GM12878 (cell line): Measurements from ENCODE around the gene IFT27. TPM values are rescaled to one million over a fixed set of nuclear protein-coding genes. Genes with fewer than 3 reads are reported as not detected.

Experiments used
- ATAC-seq: fragments of 200-7000 bp; cut with Tn5 transposase; 3 replicates; pipeline ENCODE4 v1.9.1; 2020; ENCODE audit warnings: mild to moderate bottlenecking, moderate library complexity
- BruUV-seq: library from RNA; stranded (reverse); fragments of 400-500 nt; replicated peaks from 2 replicates; lab custom pipeline; 2021; lab: Mats Ljungman, UMichigan
- CTCF ChIA-PET: fragments of 300-600 bp; sonication (Branson Sonifier 250); formaldehyde crosslinking; extraction: SDS; loops from one replicate; lab custom pipeline; 2021; ENCODE audit warnings: inconsistent platforms; lab: Yijun Ruan, JAX
- POLR2A ChIA-PET: fragments of 350-600 bp; formaldehyde crosslinking; extraction: SDS; loops from one replicate; lab custom pipeline; 2021; ENCODE audit warnings: inconsistent platforms; lab: Charles Lee
- RAD21 ChIA-PET: fragments of 300-600 bp; sonication (Branson Sonifier 250); formaldehyde crosslinking; loops from one replicate; lab custom pipeline; 2023; ENCODE audit warnings: antibody characterized with exemption; ENCODE audit not compliant: unreplicated experiment; lab: Charles Lee
- SMC1A ChIA-PET: fragments of 300-600 bp; sonication (Branson Sonifier 250); formaldehyde crosslinking; loops from one replicate; lab custom pipeline; 2023; ENCODE audit not compliant: unreplicated experiment, uncharacterized antibody; lab: Charles Lee
- DNase-seq: peaks from one replicate; pipeline ENCODE4 v3.0.0-alpha.2; 2011; ENCODE audit warnings: low read depth, low spot score
- FAIRE-seq: peaks from 3 replicates; lab custom pipeline; 2011; peaks lifted over from hg19 to GRCh38; lab: Jason Lieb, UNC
- H2AFZ ChIP-seq: 2 replicates; pipeline ENCODE4 v1.6.0; 2011; ENCODE audit warnings: low read depth, low read length, control low read depth; ENCODE audit not compliant: control insufficient read depth
- H3K27ac ChIP-seq: 2 replicates; pipeline ENCODE4 v1.5.1; 2011; ENCODE audit warnings: control low read depth; ENCODE audit not compliant: control insufficient read depth, insufficient read depth
- H3K27me3 ChIP-seq, 2 experiments: replicated peaks in 1 of 2; 2 replicates each; pipeline versions ENCODE4 v1.6.0 to v1.6.1; 2011; ENCODE audit warnings: low read length in 1 of 2; ENCODE audit not compliant: control insufficient read depth in 2 of 2, insufficient read depth in 2 of 2
- H3K36me3 ChIP-seq, 2 experiments: 2 replicates each; pipeline ENCODE4 v1.5.1; 2011; ENCODE audit warnings: low read length in 1 of 2; ENCODE audit not compliant: control insufficient read depth in 2 of 2, insufficient read depth in 2 of 2
- H3K4me1 ChIP-seq: 2 replicates; pipeline ENCODE4 v1.6.1; 2011; ENCODE audit warnings: mild to moderate bottlenecking, low read length, moderate library complexity, mixed read lengths; ENCODE audit not compliant: control insufficient read depth, insufficient read depth
- H3K4me2 ChIP-seq: 2 replicates; pipeline ENCODE4 v1.6.0; 2011; ENCODE audit warnings: control low read depth; ENCODE audit not compliant: control insufficient read depth, insufficient read depth
- H3K4me3 ChIP-seq: fragments of 200-600 bp; sonication (generic); 2 replicates; pipeline ENCODE4 v1.5.1; 2016
- H3K79me2 ChIP-seq: 2 replicates; pipeline ENCODE4 v1.6.0; 2011; ENCODE audit warnings: low read length; ENCODE audit not compliant: control insufficient read depth, insufficient read depth
- H3K9ac ChIP-seq: 2 replicates; pipeline ENCODE4 v1.8.0; 2011; ENCODE audit warnings: low read length, control low read depth, mixed read lengths; ENCODE audit not compliant: control insufficient read depth, insufficient read depth
- H3K9me3 ChIP-seq: replicated peaks from 3 replicates; pipeline ENCODE4 v1.5.1; 2011; ENCODE audit warnings: mild to moderate bottlenecking, low read length; ENCODE audit not compliant: control insufficient read depth, insufficient read depth
- H4K20me1 ChIP-seq: 2 replicates; pipeline ENCODE4 v1.6.0; 2011; ENCODE audit not compliant: control insufficient read depth, insufficient read depth
- CHD4 ChIP-seq: fragments of 200-600 bp; sonication (generic); IDR thresholded peaks from 2 replicates; pipeline ENCODE4 v1.6.1; 2016; ENCODE audit warnings: mild to moderate bottlenecking
- LARP7 ChIP-seq: fragments of 450-650 bp; IDR thresholded peaks from 2 replicates; pipeline ENCODE4 v1.6.1; 2017; ENCODE audit warnings: mild to moderate bottlenecking
- MTA3 ChIP-seq: IDR thresholded peaks from 2 replicates; pipeline ENCODE4 v1.6.1; 2012; ENCODE audit warnings: low read length, inconsistent platforms, borderline replicate concordance
- STAT1 ChIP-seq: fragments of 450-650 bp; conservative IDR thresholded peaks from 2 replicates; pipeline ENCODE4 v1.6.1; 2014; ENCODE audit warnings: antibody characterized with exemption, mild to moderate bottlenecking
- ZNF384 ChIP-seq: IDR thresholded peaks from 2 replicates; pipeline ENCODE4 v1.6.1; 2012; ENCODE audit warnings: low read depth, mild to moderate bottlenecking, low read length, improper control_type of control experiment, borderline replicate concordance
- WGBS: methylation state at CpG from one replicate; pipeline ENCODE4 v1.1.6; 2016; ENCODE audit warnings: low lambda C conversion rate; ENCODE audit not compliant: insufficient replicate concordance, insufficient coverage; ENCODE audit errors: missing lambda C conversion rate; 5-methylcytosine and 5-hydroxymethylcytosine counted together
- in situ Hi-C: fragments of 300-500 bp; cut with MboI; formaldehyde crosslinking; loops from 9 replicates; pipeline ENCODE4 v1.14.3; 2018; ENCODE audit warnings: mixed read lengths
- intact Hi-C: fragments of 100-400 bp; cut with micrococcal nuclease; formaldehyde crosslinking; loops from one replicate; pipeline ENCODE4 v1.14.2; 2022; ENCODE audit not compliant: unreplicated experiment
- polyA plus RNA-seq, 11 experiments: library from polyadenylated mRNA; depleted of rRNA in 4 of 11; unstranded in 6 of 11; stranded (reverse) in 5 of 11; fragments of >200 nt; fragmentation: Nextera tagmentation in 4 of 11; fragmentation: Illumina TruSeq in 1 of 11; extraction: Ambion mirVana in 4 of 11; extraction: Trizol in 1 of 11; gene quantifications; 1 replicate in 1 of 11; 2 replicates in 10 of 11; pipeline versions ENCODE4 v1.2.1 to v1.2.3, GENCODE V29; 2011 to 2016; ENCODE audit warnings: inconsistent platforms in 2 of 11, missing spikeins in 2 of 11, low read depth in 1 of 11
- total RNA-seq, 4 experiments: library from RNA; depleted of rRNA in 3 of 4; stranded (reverse); fragments of >200 nt in 3 of 4; fragmentation: Illumina TruSeq in 1 of 4; extraction: Trizol in 1 of 4; gene quantifications; 2 replicates each; pipeline versions ENCODE4 v1.2.1 to v1.2.3, GENCODE V29; 2013 to 2021
- TF ChIP-seq, protein P1 (sequence below): fragments of 150-350 bp; IDR thresholded peaks from 2 replicates; pipeline ENCODE4 v1.6.1; 2016; ENCODE audit warnings: low read depth, low read length
- TF ChIP-seq, protein P2 (sequence below): IDR thresholded peaks from 2 replicates; pipeline ENCODE4 v1.6.1; 2011; ENCODE audit warnings: borderline replicate concordance, low read depth, mild to moderate bottlenecking, moderate library complexity, mixed read lengths, low read length; ENCODE audit not compliant: insufficient read depth; ENCODE audit errors: extremely low read length

The IFT27 gene
- total and polyA plus RNA-seq, 10 of the 15 experiments (the other 5 are each of a cell fraction or from before 2014, with no cell fraction given) = 2.7 to 32.5 (median 10.2) TPM

DNA sequence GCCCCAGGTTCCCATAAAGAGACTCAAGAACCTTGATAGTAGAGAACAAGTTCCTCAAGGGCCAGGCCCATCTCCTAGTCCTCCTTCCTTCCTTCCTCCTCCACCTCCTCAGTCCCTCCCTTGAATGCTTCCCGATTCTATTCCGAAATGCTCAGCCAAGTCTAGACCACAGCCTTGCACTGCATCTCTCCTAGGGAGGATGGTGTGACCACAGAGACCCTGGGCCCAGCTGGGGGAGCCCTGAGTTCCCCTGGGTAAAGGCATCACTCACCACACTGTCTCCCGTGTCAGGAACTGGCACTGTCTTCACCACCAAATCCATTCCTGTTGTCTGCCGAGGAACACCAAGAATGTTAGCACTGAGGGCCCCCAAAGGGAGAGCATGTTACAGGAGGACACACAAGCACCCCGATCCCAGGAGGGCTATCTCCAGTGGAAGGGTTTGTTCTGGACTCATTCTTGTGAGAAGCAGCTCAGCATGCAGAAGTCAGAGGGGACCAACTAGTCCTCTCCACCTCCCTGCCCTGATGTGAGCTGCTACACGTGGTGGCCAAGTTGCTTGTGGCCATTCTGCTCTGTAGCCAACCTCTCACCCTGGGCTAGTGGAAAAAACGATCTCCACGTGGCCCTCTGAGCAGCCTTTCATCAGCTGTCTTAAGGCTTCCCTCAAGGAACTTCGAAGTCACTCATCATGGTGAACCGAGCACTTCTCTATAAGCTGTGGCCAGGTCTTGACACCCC lies 8.7 kb downstream of the IFT27 start (continued):
- TF ChIP-seq, protein P1, sequence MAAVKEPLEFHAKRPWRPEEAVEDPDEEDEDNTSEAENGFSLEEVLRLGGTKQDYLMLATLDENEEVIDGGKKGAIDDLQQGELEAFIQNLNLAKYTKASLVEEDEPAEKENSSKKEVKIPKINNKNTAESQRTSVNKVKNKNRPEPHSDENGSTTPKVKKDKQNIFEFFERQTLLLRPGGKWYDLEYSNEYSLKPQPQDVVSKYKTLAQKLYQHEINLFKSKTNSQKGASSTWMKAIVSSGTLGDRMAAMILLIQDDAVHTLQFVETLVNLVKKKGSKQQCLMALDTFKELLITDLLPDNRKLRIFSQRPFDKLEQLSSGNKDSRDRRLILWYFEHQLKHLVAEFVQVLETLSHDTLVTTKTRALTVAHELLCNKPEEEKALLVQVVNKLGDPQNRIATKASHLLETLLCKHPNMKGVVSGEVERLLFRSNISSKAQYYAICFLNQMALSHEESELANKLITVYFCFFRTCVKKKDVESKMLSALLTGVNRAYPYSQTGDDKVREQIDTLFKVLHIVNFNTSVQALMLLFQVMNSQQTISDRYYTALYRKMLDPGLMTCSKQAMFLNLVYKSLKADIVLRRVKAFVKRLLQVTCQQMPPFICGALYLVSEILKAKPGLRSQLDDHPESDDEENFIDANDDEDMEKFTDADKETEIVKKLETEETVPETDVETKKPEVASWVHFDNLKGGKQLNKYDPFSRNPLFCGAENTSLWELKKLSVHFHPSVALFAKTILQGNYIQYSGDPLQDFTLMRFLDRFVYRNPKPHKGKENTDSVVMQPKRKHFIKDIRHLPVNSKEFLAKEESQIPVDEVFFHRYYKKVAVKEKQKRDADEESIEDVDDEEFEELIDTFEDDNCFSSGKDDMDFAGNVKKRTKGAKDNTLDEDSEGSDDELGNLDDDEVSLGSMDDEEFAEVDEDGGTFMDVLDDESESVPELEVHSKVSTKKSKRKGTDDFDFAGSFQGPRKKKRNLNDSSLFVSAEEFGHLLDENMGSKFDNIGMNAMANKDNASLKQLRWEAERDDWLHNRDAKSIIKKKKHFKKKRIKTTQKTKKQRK = no peak
- no peak for TF ChIP-seq MTA3
- TF ChIP-seq LARP7 = no peak
- no peak for TF ChIP-seq CHD4
- TF ChIP-seq ZNF384 = no peak

DNA sequence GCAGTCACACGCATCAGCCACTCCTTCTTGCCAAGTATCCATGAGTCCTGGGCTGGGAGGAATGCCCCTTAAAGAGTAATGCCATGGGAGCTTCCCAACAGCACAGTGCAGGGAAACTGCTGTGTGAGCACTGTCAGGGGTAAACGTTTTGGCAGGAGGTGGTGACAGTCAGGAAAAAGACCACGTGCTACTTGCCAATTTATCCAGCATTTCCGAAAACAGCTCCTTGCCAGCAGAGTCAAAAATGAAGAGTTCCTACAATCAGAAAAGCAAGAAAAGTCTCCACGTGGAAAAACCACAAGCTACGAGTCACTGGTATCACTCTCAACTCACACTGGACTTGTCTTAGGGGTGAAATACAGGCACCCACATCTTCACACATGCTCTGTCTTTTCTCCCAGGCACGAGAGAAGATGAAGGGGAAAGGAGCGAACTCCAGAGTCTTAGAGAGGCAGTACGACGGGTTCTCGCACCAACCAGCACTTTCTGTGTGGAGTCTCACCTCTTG lies 9.9 kb downstream of the IFT27 start:
- BruUV-seq = no TSS peak
- WGBS = 75% methylated on average over 11 of the region's 11 CpGs
- DNase-seq (no peak), ATAC-seq (no peak), FAIRE-seq (no peak)
- Histone ChIP-seq H2AFZ (no peak overlapping the region), H3K27ac (no peak overlapping the region), H4K20me1 (0 out of 2 replicates have a peak, but pooled peaks cover 3% of the 10 kb centered on the region), H3K4me1 (no peaks in the 10 kb centered on the region), H3K79me2 (no peaks in the 10 kb centered on the region), H3K4me3 (no peak overlapping the region), H3K36me3 (no peaks in the 10 kb centered on the region; a peak in 1 of 4 replicates), H3K4me2 (no peak overlapping the region), H3K27me3 (no peaks in the 10 kb centered on the region; a peak in 2 of 4 replicates), H3K9me3 (no peaks in the 10 kb centered on the region), H3K9ac (no peak overlapping the region)
- TF ChIP-seq, protein P2, sequence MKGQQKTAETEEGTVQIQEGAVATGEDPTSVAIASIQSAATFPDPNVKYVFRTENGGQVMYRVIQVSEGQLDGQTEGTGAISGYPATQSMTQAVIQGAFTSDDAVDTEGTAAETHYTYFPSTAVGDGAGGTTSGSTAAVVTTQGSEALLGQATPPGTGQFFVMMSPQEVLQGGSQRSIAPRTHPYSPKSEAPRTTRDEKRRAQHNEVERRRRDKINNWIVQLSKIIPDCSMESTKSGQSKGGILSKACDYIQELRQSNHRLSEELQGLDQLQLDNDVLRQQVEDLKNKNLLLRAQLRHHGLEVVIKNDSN = no peak
- TF ChIP-seq STAT1 = no peak
- CTCF ChIA-PET = interaction anchor here (0.7 to 2.5 kb wide), 2 partner anchors 15 to 67 kb away, joined by 4 to 8 read pairs; no protein-coding TSS in a partner anchor
- SMC1A ChIA-PET = no interaction called here
- in situ Hi-C loops = no loop called here
- POLR2A ChIA-PET = no interaction called here
- intact Hi-C loops = no loop called here
- RAD21 ChIA-PET = no interaction called here
